Suppressor macrophage (primary cell): Measurements from ENCODE around the gene BTN3A1.
"Not testable (repeated sequence)": the region's sequence is repeated elsewhere in the genome, so short reads cannot be mapped to it uniquely, and the experiment has no call there.

ENCODE experiments used
- DNase-seq, 4 experiments: peaks; one replicate each; pipeline ENCODE4 v3.0.0-alpha.2; 2020 to 2022

Gene BTN3A1

GRCh38 chr6:26415036-26415614 lies 13.1 kb downstream of the BTN3A1 start:
- DNase-seq: no peak

- no peak for DNase-seq
Observed at GRCh38 chr6:26415791-26416190, 13.7 kb downstream of the BTN3A1 start.

- DNase-seq: no peak
Observed at GRCh38 chr6:26416288-26416687, 14.2 kb downstream of the BTN3A1 start.

- not testable (repeated sequence) for DNase-seq
Observed at GRCh38 chr6:26418077-26418476, 16.0 kb downstream of the BTN3A1 start.

DNA sequence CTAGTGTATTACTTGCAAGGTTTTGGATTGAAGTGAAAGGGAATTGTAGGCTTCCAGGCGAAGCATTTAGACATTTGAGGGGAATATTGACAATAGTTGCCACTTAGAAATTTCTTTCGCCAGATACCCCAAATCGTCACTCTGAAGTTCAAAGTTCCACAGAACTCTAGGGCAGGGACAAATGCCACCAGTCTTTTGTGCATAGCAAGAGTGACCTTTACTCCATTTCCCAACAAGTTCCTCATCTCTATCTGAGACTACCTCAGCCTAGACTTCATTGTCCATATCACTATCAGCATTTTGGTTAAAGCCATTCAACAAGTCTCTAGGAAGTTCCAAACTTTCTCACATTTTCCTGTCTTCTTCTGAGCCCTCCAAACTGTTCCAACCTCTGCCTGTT lies 16.7 kb downstream of the BTN3A1 start:
- DNase-seq: not testable (repeated sequence)

- peak in 3 of 4 experiments; percentile 39 to 53 (median 50) for DNase-seq
Observed at GRCh38 chr6:26420688-26421171, 18.7 kb downstream of the BTN3A1 start.

DNA sequence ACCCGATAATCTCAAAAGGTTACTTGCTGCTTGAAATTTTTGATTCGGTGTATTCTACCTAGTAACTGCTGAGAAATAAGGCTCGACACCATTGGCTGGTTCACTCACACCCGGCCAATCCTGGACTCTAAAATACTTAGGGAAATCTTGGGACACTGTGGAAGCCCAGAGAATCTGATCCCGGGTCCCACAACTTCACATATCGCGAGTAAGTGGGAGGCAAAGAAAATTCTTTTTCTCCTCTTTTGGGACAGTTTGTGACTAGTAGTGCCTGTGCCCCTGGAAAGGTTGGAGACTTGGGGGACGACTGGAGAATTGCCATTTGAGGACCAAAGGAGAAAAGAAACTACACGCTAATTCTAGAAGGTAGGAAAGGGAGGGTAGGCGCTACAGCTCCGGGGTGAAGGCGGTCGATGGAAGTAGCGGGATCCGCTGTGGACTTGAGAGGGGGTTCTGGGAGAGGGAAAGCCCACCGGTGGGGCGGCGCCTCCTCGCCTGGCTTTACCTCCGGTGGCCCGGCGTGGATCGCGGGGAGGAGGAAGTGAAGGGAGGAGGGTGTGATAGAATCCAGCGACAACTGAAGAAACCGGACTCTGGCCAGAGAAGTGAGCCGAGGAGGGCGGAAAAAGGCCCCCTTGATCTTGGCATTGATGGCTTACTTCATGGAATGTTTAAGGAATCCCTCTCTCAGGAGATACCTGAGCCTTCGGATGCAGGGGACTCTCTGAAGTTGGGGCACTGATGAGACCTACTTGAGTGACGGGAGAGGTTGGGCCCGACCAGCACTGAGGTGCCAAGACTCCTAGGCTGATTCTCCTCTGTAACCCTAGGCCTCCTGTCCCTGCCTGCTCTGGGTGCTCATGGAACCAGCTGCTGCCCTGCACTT lies 19.4 kb downstream of the BTN3A1 start:
- DNase-seq: peak; percentile 79 to 88 (median 84)

GRCh38 chr6:26422329-26422728 lies 20.3 kb downstream of the BTN3A1 start:
- no peak for DNase-seq

GRCh38 chr6:26426691-26427450 lies 24.8 kb downstream of the BTN3A1 start:
- no peak for DNase-seq

DNA sequence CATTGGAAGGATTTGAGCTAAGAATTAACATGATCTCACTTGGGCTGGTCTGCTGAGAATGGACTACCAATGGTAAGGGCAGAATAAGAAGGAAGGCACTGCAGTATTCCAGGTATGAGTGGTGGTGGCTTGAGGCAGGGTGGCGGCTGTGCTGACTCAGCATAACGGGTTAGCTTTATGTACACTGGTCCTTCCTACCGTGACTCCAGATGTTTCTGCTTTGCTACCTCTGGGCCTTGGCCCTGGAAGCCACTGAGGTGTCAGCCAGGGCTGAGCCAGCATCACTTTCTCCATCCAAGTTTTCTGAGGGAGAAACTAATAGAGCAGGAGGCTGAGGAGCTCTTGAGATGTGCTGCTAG lies 25.4 kb downstream of the BTN3A1 start:
- DNase-seq: no peak

DNA sequence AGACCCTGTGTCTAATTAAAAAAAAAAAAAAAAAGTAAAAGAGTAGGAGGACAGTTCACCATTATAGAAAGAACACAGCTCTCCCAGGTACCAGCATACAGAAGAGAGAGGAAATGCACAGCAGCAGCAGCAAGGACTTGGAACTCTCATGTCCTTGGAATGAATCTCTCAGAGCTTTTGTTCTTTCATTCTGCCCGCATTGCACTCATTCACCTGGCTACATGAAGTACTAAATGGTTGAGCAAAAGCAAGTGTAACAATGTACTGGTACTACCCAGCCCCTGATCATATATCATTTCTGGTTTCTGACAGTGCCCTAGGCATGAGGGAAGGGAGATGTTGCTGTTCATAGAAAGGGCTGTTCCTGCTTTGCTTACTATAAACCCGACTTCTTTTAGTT lies 26.1 kb downstream of the BTN3A1 start:
- DNase-seq: no peak

- DNase-seq: no peak
Observed at GRCh38 chr6:26430787-26431186, 28.7 kb downstream of the BTN3A1 start.

DNA sequence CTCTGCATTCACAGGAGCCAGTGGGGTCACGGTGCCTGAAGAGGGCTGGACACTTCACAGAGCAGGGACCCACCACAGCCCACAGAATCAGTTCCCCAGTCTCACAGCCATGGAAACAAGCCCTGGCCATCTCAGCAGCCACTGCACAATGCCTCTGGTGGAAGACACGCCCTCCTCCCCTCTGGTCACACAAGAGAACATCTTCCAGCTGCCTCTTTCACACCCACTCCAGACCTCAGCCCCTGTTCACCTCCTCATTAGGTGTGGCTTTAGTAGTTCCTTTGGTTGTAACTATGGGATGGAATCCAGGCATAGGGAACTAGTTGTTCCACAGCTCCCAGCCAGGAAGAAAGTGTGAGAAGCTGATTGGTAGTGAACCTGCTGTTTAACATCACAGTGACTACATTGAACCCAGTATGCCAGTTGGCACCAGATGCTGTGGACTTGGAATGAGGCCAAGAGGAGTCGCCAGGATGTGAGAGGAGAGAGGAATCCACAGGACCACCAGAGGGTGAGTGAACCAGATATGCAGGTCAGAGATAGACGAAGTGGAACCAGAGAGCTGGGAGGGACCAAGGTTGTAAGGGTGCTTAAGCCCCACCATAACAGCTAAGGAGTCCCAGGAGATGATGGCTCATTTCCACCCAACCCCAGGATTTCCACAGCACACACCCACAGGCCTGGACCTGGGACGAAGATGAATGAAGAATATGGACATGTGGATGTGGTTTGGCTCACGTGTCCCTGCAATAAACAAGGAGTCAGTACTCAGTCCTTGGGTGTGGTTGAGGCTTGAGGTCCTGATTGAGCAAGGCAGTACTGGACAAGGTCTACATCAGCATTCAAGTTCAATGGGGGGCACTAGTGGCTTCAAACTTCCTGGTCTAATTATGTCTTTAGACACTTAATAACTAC lies 29.4 kb downstream of the BTN3A1 start:
- DNase-seq: peak in 1 of 4 experiments; percentile 12

DNA sequence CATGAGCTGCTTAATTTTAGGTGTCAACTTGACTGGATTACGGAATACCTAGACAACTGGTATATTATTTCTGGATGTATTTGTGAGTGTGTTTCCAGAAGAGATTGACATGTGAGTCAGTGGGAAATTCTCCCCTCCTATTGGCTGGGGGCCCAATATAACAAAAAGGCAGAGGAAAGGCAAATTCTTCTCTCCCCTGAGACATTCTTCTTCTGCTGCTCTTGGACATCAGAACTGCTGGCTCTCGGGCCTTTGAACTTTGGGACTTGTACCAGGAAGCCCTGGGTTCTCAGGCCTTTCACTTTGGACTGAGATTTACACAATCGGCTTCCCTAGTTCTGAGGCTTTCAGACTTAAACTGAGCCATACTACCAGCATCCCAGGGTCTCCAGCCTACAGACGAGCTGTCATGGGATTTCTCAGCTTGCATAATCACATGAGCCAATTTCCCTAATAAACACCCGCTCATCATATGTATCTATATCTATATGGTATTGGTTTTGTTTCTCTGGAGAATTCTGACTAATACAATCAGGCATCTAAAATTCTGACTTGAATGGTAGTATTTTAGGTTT lies 30.6 kb downstream of the BTN3A1 start:
- DNase-seq: no peak

DNA sequence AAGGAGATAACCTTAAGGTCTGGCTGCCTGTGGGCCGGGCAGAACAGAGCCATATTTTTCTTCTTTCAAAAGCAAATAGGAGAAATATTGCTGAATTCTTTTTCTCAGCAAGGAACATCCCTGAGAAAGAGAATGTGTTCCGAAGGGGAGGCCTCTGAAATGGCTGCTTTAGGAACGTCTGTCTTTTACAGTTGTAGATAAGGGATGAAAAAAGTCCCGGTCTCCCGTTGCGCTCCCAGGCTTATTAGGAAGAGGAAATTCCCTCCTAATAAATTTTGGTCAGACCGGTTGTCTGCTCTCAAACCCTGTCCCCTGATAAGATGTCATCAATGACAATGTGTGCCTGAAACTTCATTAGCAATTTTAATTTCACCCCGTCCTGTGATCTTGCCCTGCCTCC lies 31.6 kb downstream of the BTN3A1 start:
- not testable (repeated sequence) for DNase-seq

GRCh38 chr6:26436018-26436417 lies 33.9 kb downstream of the BTN3A1 start:
- no peak for DNase-seq

DNA sequence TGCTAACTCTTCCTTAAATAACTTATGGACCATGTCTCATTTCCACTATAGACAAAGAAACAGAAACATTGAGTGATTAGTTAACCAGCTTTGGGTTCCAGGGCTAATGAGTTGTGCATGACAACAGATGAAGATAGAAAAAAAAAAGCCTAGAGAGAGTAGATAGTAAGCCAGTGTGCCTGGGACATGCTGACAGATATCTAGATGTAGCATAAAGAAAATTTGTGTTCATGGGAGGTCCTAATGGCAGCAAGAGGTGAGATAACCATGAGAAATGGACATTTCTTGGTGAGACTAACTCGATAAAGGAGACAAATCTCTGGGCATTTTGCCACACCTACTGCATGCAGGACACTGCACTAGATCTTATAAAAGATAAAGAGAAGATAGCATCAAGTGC lies 35.5 kb downstream of the BTN3A1 start:
- no peak for DNase-seq

GRCh38 chr6:26438000-26438399 lies 35.9 kb downstream of the BTN3A1 start:
- DNase-seq: no peak

DNA sequence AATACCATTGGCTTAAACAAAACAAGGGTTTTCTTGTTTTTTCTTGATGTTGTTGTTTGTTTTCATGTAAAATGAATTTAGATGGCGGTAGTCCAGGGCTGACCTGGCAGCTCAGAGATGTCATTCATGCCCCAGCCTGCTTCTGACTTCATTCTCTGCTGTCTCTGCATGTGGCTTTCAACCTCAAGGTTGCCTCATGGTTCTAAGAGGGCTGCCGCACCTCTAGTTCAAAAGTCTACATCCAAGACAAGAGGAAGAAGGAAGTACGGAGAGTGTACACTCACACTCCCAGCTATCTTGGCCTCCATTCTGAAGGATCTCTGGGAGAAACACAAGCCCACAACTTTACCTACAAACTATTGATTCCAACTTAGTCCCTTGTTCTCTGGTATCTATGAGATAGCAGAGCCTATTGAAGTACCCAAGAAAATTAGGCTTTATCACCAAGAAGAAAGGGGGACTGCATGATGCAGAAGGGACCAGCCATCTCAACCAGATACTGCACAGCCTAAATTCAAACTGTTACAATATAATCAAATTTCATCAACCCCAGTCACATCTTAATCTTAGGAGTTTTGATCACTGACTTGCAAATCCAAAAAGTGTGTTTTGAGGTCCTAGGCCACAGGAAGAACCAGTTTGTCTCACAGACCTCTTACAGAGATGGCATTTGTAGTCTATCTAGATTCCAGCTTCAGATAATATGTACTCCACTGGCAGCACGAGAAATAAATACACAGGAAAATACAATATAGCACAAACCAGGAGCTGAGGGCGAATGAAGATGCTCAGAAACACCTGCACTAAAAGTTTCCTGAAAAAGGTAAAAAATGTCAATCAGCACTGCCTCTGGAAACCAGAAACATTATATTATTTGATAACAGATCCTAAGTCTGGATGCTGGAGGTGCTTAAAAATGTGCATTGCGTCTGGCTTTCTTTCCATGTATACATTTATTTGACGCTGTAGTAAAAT lies 37.4 kb downstream of the BTN3A1 start:
- DNase-seq: peak in 1 of 4 experiments; percentile 14

DNA sequence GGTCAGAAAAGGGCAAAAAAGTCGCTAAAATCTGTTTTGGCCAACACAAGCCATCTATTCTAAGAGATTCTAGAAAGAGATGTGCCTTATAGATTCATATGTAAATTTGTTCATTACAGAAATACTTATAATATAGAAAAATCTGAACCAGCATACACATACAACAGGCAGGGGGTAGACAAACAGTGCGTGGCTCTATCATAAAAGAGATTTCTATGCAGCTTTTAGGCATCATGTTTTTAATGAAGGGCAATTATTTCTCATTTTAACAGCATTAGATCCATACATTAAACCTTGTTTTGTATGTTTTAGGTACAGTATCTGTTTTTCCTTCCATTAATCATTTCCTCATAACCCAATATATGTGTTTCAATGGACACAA lies 38.9 kb downstream of the BTN3A1 start:
- no peak for DNase-seq

GRCh38 chr6:26441977-26442376 lies 39.9 kb downstream of the BTN3A1 start:
- DNase-seq: no peak
